ENCODE measurements around the gene CALML6. TPM values are rescaled to one million over a fixed set of nuclear protein-coding genes. Genes with fewer than 3 reads are reported as not detected.

The CALML6 gene
- total and polyA plus RNA-seq, 2 of the 8 experiments (the other 6 are each of a cell fraction or from before 2014, with no cell fraction given), result 0.54 to 1.3 TPM

- WGBS, 2 experiments (ENCODE audit: extremely low coverage in 1 of 2, insufficient coverage in 1 of 2, insufficient read length in 1 of 2, insufficient replicate concordance in 2 of 2, low coverage in 1 of 2, low lambda C conversion rate in 2 of 2, missing lambda C conversion rate in 1 of 2), result 100% methylated on average over 1 of the region's 1 CpG; no CpG with 5 or more reads in 1 of the 2 experiments
- Histone ChIP-seq H3K79me2 (ENCODE audit: control insufficient read depth in 1 of 2, insufficient read depth in 2 of 2, low read length in 2 of 2) (peaks cover 80 to 100% of the 10 kb centered on the region in 2 experiments), H3K4me3 (ENCODE audit: extremely low read depth in 1 of 4, insufficient read depth in 2 of 4, low read depth in 3 of 4, low read length in 4 of 4) (no peak overlapping the region), H4K8ac (ENCODE audit: extremely low read depth, insufficient read depth, low read length) (no peak overlapping the region), H3K23me2 (ENCODE audit: low read depth, low read length) (no peaks in the 10 kb centered on the region), H2BK5ac (ENCODE audit: low read depth, low read length) (no peak overlapping the region), H3K18ac (ENCODE audit: extremely low read depth, low read length) (no peak overlapping the region), H4K20me1 (replicated peaks in 1 of 2; ENCODE audit: control insufficient read depth in 1 of 2, insufficient read depth in 2 of 2, low read length in 2 of 2) (peaks cover 39 to 57% of the 10 kb centered on the region in 2 experiments), H2BK20ac (ENCODE audit: low read length) (no peak overlapping the region), H3K79me1 (ENCODE audit: low read depth, low read length) (peaks cover 15% of the 10 kb centered on the region), H3K9ac (replicated peaks in 1 of 4; ENCODE audit: extremely low read depth in 1 of 4, low read depth in 3 of 4, low read length in 3 of 4) (no peak overlapping the region), H3K4me1 (replicated peaks in 1 of 4; ENCODE audit: control insufficient read depth in 3 of 4, insufficient read depth in 4 of 4, low read length in 3 of 4) (peaks cover 0 to 4% (median 3%) of the 10 kb centered on the region in 4 experiments; a peak in 3 of 7 replicates), H3K27me3 (replicated peaks in 1 of 4; ENCODE audit: control insufficient read depth in 3 of 4, extremely low read depth in 1 of 4, insufficient read depth in 3 of 4, low read length in 3 of 4) (no peaks in the 10 kb centered on the region), H4K91ac (replicated peaks; ENCODE audit: insufficient read length, low read length) (no peak overlapping the region), H4K5ac (ENCODE audit: insufficient read length, low read depth, low read length) (no peak overlapping the region), H3K4ac (replicated peaks; ENCODE audit: insufficient read length, low read depth, low read length) (no peak overlapping the region), H2BK120ac (replicated peaks; ENCODE audit: low read depth, low read length) (no peak overlapping the region), H3K27ac (ENCODE audit: low read depth, low read length) (no peak overlapping the region), H3K56ac (replicated peaks; ENCODE audit: insufficient read length, low read depth, low read length) (no peak overlapping the region), H3K23ac (ENCODE audit: insufficient read length) (no peak overlapping the region), H3K4me2 (ENCODE audit: insufficient read depth in 1 of 2, low read depth in 2 of 2, low read length in 2 of 2) (no peak overlapping the region), H3K36me3 (ENCODE audit: control insufficient read depth in 2 of 4, insufficient read depth in 4 of 4, low read length in 3 of 4) (peaks cover 8 to 30% (median 19%) of the 10 kb centered on the region in 4 experiments; a peak in 7 of 8 replicates), H3K14ac (ENCODE audit: insufficient read length) (no peak overlapping the region), H2BK15ac (ENCODE audit: low read length) (no peak overlapping the region), H3K9me3 (ENCODE audit: insufficient read depth in 2 of 2, low read depth in 1 of 2, low read length in 1 of 2) (peaks cover 0 to 4% of the 10 kb centered on the region in 2 experiments; a peak in 1 of 4 replicates), H2AFZ (ENCODE audit: low read length) (no peak overlapping the region), H2AK5ac (ENCODE audit: low read depth, low read length) (no peak overlapping the region), H2BK12ac (ENCODE audit: low read depth, low read length) (no peak overlapping the region)
- POLR2A ChIA-PET (ENCODE audit: partially characterized antibody), result interaction anchor here (0.6 to 5.2 kb wide), 5 partner anchors 12 to 94 kb away, joined by 3 to 32 read pairs (median 4); no protein-coding TSS in a partner anchor
- DNase-seq (ENCODE audit: low read depth in 1 of 2, low spot score in 2 of 2) (no peak), FAIRE-seq (no peak)
- CTCF ChIA-PET (ENCODE audit: partially characterized antibody), result interaction anchor here (0.6 to 3.2 kb wide), 10 partner anchors 9 to 87 kb away, joined by 3 to 16 read pairs (median 6); no protein-coding TSS in a partner anchor
- TF ChIP-seq CEBPB (IDR thresholded peaks at IDR 0.05; ENCODE audit: low read depth, low read length) (no peak), CTBP2 (IDR thresholded peaks at IDR 0.05; ENCODE audit: borderline replicate concordance, insufficient read depth, insufficient read length, low read length) (no peak), YY1 (IDR thresholded peaks at IDR 0.05; ENCODE audit: low read depth, low read length) (no peak), USF2 (IDR thresholded peaks at IDR 0.05; ENCODE audit: low read length) (no peak), SP2 (IDR thresholded peaks at IDR 0.05; ENCODE audit: low read length) (no peak), PHF8 (conservative IDR thresholded peaks at IDR 0.05; ENCODE audit: low read depth, low read length) (no peak), NANOG (IDR thresholded peaks at IDR 0.05; ENCODE audit: insufficient read depth, low read depth, low read length, poor library complexity, severe bottlenecking) (no peak), BACH1 (IDR thresholded peaks at IDR 0.05; ENCODE audit: low read length) (no peak), CTCF (IDR thresholded peaks at IDR 0.05; ENCODE audit: control extremely low read depth in 1 of 3, insufficient read depth in 1 of 3, low read depth in 1 of 3, low read length in 3 of 3) (no peak), CBX8 (IDR thresholded peaks at IDR 0.05; ENCODE audit: borderline replicate concordance, low read depth, low read length) (no peak)
These were observed 39.1 kb upstream of the CALML6 start for GRCh38 chr1:1875932-1876331.
